Upper lobe of right lung (tissue), 1 donor: ENCODE measurements around the gene ST7L. TPM values are rescaled to one million over a fixed set of nuclear protein-coding genes. Genes with fewer than 3 reads are reported as not detected.

ENCODE experiments used
- ATAC-seq: fragments of 200-7000 bp; cut with Tn5 transposase; one replicate; pipeline ENCODE4 v1.9.1; 2020; ENCODE audit warnings: mild to moderate bottlenecking, moderate library complexity
- DNase-seq: peaks from one replicate; pipeline ENCODE4 v3.0.0-alpha.2; 2020
- H3K27ac ChIP-seq: fragments of 200-600 bp; one replicate; pipeline ENCODE4 v1.8.0; 2022
- H3K27me3 ChIP-seq: fragments of 200-600 bp; one replicate; pipeline ENCODE4 v1.8.0; 2022; ENCODE audit warnings: mild to moderate bottlenecking
- H3K36me3 ChIP-seq: fragments of 200-600 bp; one replicate; pipeline ENCODE4 v1.8.0; 2022
- H3K4me1 ChIP-seq: fragments of 200-600 bp; one replicate; pipeline ENCODE4 v1.8.0; 2022
- H3K4me3 ChIP-seq: fragments of 200-600 bp; one replicate; pipeline ENCODE4 v1.8.0; 2022; ENCODE audit warnings: mild to moderate bottlenecking
- H3K9me3 ChIP-seq: fragments of 200-600 bp; one replicate; pipeline ENCODE4 v1.8.0; 2022
- intact Hi-C: fragments of 100-400 bp; cut with DNase I; formaldehyde crosslinking; loops from one replicate; pipeline ENCODE4 v1.11.0; 2022
- total RNA-seq: library from RNA; stranded (reverse); fragmentation: NEBNext Ultra II Directional; extraction: Animal tissue kit (Norgen Biotek cat#: 25700); gene quantifications from one replicate; pipeline ENCODE4 v1.2.1, GENCODE V29; 2021
- TF ChIP-seq, protein P1 (sequence below): fragments of 200-600 bp; IDR thresholded peaks from one replicate; pipeline ENCODE4 v1.8.0; 2022; ENCODE audit warnings: antibody characterized with exemption
- donor health status: DM: no; HTN: yes; CAD: no; lungs with severe emphysema.

The ST7L gene
- total RNA-seq, 1 donor from 2014 or later, result 27.2 TPM

DNA sequence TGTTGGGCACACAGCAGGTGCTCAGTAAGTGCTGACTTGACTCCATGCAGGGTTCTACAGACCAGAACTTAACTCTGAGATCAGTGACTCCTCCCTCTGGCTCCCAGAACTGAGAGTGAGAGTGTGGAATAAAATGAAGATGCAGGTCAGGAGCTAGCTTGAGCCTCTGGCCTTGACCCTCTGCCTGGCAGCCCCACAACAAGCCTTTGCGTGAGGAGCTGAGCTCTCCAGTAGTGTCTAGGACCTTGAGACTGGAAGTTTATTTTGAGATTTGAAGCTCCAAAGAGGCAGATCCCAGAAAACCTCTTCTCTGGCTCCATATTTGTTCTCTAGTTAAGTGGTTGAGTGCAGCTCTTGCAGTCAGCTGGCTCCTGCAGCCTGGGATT lies 113.5 kb downstream of the ST7L start:
- Histone ChIP-seq H3K9me3 (no peaks in the 10 kb centered on the region), H3K27me3 (peaks cover 37% of the 10 kb centered on the region), H3K4me1 (peaks cover 21% of the 10 kb centered on the region), H3K4me3 (no peak overlapping the region), H3K36me3 (no peaks in the 10 kb centered on the region), H3K27ac (no peak overlapping the region)
- DNase-seq (no peak), ATAC-seq (no peak)
- intact Hi-C loops, result no loop called here
- TF ChIP-seq, protein P1, sequence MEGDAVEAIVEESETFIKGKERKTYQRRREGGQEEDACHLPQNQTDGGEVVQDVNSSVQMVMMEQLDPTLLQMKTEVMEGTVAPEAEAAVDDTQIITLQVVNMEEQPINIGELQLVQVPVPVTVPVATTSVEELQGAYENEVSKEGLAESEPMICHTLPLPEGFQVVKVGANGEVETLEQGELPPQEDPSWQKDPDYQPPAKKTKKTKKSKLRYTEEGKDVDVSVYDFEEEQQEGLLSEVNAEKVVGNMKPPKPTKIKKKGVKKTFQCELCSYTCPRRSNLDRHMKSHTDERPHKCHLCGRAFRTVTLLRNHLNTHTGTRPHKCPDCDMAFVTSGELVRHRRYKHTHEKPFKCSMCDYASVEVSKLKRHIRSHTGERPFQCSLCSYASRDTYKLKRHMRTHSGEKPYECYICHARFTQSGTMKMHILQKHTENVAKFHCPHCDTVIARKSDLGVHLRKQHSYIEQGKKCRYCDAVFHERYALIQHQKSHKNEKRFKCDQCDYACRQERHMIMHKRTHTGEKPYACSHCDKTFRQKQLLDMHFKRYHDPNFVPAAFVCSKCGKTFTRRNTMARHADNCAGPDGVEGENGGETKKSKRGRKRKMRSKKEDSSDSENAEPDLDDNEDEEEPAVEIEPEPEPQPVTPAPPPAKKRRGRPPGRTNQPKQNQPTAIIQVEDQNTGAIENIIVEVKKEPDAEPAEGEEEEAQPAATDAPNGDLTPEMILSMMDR, result no peak

DNA sequence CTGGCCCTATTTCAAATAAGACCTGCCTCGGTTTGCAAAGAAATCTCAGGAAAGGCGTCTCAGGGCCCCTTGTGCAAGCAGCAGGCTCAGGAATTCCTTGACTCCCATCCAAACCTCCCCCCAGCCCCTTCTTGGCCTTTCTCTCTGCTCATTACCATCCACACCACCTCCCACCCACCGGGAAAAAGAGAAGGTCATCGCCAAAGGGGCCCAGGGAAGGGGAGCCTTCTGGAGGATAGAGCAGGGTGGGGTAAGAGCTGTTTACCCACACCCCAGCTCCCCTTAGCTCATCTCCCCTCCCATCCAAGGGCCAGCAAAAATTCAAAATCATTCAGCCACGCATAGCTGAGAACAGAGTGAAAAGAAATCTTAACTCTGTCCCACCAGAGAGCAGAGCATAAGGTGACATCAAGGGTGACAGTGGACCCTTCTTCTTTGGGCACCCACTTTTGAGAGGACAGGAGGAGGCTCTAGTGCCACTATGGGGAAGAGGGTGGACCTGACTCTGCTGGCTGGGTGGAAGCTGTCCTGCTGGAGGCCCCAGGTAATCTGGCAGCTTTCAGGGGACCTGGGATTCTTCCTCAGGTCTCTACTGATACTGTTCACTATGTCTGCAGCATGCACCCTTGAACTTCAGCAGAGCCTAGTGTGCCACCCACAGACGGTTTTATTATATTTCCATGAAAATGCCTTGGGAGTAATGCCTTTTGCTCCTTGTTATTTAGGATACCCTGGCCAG lies 114.1 kb downstream of the ST7L start:
- peaks cover 21% of the 10 kb centered on the region for H3K4me1 ChIP-seq
- no peak overlapping the region for H3K27ac ChIP-seq
- DNase-seq (no peak), ATAC-seq (no peak)
- no peaks in the 10 kb centered on the region for H3K9me3 ChIP-seq
- TF ChIP-seq, protein P1, result no peak
- H3K4me3 ChIP-seq, result no peak overlapping the region
- H3K27me3 ChIP-seq, result peaks cover 37% of the 10 kb centered on the region
- intact Hi-C loops, result no loop called here
- no peaks in the 10 kb centered on the region for H3K36me3 ChIP-seq

DNA sequence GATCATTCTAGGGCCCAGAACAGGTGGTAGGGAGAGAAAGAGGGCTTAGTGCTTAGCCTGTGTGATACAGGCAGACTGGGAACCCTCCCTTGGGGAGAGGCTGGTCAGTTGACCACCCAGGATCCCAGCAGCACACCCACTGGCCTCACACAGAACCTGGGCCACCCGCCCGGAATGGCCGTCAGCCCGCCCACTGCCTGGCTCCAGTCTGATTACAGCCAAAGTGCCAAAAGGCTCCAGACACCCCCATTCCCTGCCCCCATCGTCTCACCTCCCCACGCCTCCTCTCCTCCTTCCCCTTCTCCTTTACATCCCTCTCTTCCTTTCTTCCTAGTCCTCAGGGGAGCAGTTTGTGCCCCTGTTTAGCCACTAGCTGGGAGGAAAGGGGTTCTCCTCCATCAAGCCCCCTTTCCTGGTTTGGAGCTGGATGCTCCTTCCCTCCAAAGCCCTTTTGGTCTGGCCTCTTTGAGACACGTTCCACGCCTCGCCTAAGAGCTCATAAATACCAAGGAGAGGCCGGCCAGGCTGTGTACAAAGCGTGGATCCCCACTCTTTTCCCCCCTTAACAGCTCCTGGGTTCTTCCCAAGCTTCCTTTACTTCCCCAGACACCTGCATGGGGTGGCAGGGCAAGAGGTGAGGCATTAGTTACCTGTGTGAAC lies 114.8 kb downstream of the ST7L start:
- Histone ChIP-seq H3K27me3 (peaks cover 32% of the 10 kb centered on the region), H3K36me3 (no peaks in the 10 kb centered on the region), H3K9me3 (no peaks in the 10 kb centered on the region), H3K4me3 (no peak overlapping the region), H3K4me1 (peaks cover 21% of the 10 kb centered on the region), H3K27ac (no peak overlapping the region)
- intact Hi-C loops, result no loop called here
- TF ChIP-seq, protein P1, result no peak
- ATAC-seq (no peak), DNase-seq (no peak)

DNA sequence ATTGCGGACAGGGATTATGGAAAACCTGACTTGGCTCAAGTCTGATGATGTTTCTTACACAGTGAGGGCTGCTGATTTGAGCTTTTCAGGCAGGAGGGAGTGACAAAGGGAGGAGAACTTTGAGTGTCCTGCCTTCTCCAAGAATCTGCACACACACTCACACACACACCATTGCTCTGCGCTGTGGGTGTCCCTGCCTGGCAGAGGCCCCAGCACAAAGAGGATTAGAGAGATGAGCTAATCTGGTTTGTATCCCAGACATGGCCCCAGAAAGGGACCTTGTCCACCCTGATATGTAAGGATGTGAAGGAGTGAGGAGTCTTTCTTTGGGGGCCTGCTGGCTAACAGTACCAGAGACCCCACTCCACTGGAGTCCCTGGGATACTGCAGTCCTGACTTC lies 116.1 kb downstream of the ST7L start:
- Histone ChIP-seq H3K9me3 (no peaks in the 10 kb centered on the region), H3K27ac (no peak overlapping the region), H3K27me3 (peaks cover 19% of the 10 kb centered on the region), H3K4me3 (no peak overlapping the region), H3K4me1 (peaks cover 13% of the 10 kb centered on the region), H3K36me3 (no peaks in the 10 kb centered on the region)
- TF ChIP-seq, protein P1, result no peak
- no peak for DNase-seq
- ATAC-seq, result no peak
- intact Hi-C loops, result no loop called here

DNA sequence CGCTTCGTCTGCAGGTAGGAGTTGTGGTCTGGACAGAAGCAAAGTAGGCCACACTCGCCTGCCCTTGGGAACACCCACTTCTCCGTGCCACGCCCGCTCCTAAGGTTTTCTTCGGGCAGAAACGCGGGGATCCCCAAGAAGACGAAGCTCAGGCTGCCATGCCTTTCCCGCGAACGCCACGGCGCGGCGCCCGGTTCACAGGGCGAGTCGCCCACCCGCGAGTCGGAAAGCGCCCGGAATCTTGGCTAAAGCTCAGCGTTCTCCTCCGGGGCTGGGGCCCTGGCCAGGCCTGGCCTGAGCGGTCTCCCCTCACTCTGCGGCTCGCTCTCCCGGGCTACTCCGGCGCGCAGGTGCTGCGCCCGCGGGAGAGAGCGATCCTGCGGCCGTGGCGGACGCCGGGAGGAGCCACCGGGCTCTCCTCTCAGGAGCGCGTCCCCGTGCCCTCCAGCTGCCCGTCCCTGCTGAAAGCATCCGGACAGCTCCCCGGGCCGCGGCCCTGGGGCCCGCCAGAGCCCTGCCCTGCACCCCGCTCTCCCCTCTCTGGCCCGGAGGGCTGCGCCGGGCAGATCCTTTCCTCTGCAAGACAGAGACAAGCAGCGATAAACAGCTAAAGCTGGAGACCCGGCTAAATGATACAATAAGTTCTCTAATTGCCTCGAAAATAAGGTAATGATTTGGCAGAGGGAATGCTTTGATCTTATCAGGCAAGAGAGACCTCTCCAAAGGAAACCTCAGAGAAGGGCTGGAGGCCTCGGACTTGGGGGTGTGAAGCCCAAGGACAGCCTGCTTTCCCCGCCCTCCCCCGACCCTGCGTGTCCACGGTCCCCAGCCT lies 116.9 kb downstream of the ST7L start:
- peak; percentile 85 for DNase-seq
- Histone ChIP-seq H3K9me3 (no peaks in the 10 kb centered on the region), H3K27me3 (peaks cover 11% of the 10 kb centered on the region), H3K4me3 (peak overlapping the region; percentile 55), H3K4me1 (peaks cover 9% of the 10 kb centered on the region), H3K36me3 (no peaks in the 10 kb centered on the region), H3K27ac (no peak overlapping the region)
- intact Hi-C loops, result no loop called here
- ATAC-seq, result peak; percentile 85
- TF ChIP-seq, protein P1, result peak; percentile 70
